GM21786 (cell line): ENCODE results near the gene RPP14.
"Not testable (repeated sequence)": the region's sequence is repeated elsewhere in the genome, so short reads cannot be mapped to it uniquely, and the experiment has no call there.

ENCODE experiments used
- ATAC-seq: cut with Tn5 transposase; IDR thresholded peaks from one replicate; pipeline ENCODE4 v1.9.1; 2021; ENCODE audit not compliant: unreplicated experiment

RPP14 gene

GRCh38 chr3:58290446-58290845 lies 15.6 kb upstream of the RPP14 start:
- not testable (repeated sequence) for ATAC-seq

- no peak for ATAC-seq
Measured at GRCh38 chr3:58291671-58292338, 14.2 kb upstream of the RPP14 start.

- no peak for ATAC-seq
Measured at GRCh38 chr3:58292866-58293265, 13.2 kb upstream of the RPP14 start.

- ATAC-seq, result no peak
Measured at GRCh38 chr3:58293516-58293915, 12.5 kb upstream of the RPP14 start.

GRCh38 chr3:58296269-58296668 lies 9.8 kb upstream of the RPP14 start:
- no peak for ATAC-seq

- no peak for ATAC-seq
Measured at GRCh38 chr3:58296843-58297242, 9.2 kb upstream of the RPP14 start.

GRCh38 chr3:58298190-58298589 lies 7.9 kb upstream of the RPP14 start:
- no peak for ATAC-seq

GRCh38 chr3:58299075-58299474 lies 7.0 kb upstream of the RPP14 start:
- no peak for ATAC-seq

GRCh38 chr3:58299839-58300516 lies 6.1 kb upstream of the RPP14 start:
- ATAC-seq, result no peak

- ATAC-seq, result no peak
Measured at GRCh38 chr3:58307639-58308215, 1.7 kb downstream of the RPP14 start.

- ATAC-seq, result no peak
Measured at GRCh38 chr3:58308728-58309127, 2.7 kb downstream of the RPP14 start.

GRCh38 chr3:58317811-58318210 lies 11.8 kb downstream of the RPP14 start:
- ATAC-seq, result no peak

- ATAC-seq, result no peak
Measured at GRCh38 chr3:58321791-58322190, 15.7 kb downstream of the RPP14 start.

GRCh38 chr3:58322793-58323192 lies 16.7 kb downstream of the RPP14 start:
- ATAC-seq, result no peak

GRCh38 chr3:58323529-58324390 lies 17.7 kb downstream of the RPP14 start:
- no peak for ATAC-seq

- ATAC-seq, result no peak
Measured at GRCh38 chr3:58324391-58325390, 18.6 kb downstream of the RPP14 start.

- ATAC-seq, result no peak
Measured at GRCh38 chr3:58325525-58325992, 19.5 kb downstream of the RPP14 start.

- ATAC-seq, result no peak
Measured at GRCh38 chr3:58326267-58326900, 20.3 kb downstream of the RPP14 start.

- no peak for ATAC-seq
Measured at GRCh38 chr3:58329150-58329921, 23.3 kb downstream of the RPP14 start.
